Fibroblast of lung (primary cell): ENCODE measurements around the gene ADRA2C.

Experiments
- EZH2 ChIP-seq: IDR thresholded peaks from 2 replicates; pipeline ENCODE4 v1.5.1; 2012; ENCODE audit warnings: low read length, control low read depth, mild to moderate bottlenecking; ENCODE audit errors: missing control alignments
- TF ChIP-seq, protein P1 (sequence below), 2 donors: IDR thresholded peaks in 1 of 2; conservative IDR thresholded peaks in 1 of 2; 1 replicate in 1 of 2; 2 replicates in 1 of 2; pipeline ENCODE4 v1.5.1; 2011 to 2012; ENCODE audit warnings: low read length in 2 of 2, control low read depth in 1 of 2, inconsistent platforms in 1 of 2, low read depth in 1 of 2, mild to moderate bottlenecking in 1 of 2

DNA sequence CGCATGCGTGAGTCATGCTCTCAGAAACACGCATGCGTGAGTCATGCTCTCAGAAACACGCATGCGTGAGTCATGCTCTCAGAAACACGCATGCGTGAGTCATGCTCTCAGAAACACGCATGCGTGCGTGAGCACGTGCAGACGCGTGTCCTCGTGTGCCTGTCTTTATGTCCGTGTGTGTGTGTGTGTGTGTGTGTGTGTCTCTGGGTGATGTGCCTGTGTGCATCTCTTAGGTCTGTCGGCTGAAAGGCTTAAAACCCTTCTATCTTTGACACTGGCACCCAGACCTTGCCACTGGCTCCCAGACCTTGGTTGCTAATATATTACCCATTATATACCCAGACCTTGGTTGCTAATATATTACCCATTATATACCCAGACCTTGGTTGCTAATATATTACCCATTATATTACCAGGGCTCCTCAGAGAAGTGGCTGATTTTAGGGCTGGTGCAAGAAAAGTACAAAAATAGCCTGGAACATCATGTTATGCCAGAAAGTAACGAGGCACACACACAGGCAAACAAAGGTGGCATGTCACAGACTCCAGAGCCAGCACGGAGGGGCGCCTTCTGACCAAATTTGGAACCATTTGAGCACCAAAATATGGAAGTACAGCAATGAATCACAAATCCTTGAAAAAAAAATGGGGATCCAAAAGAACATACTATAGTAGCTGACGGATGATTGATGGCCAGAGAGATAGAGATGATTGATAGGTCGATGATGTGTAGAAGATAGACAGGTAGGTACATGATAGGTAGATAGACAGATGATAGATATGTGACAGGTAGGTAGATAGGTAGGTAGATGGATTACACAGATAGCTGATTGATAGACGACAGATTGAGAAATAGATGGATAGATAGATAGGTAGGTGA lies 19.2 kb upstream of the ADRA2C start:
- TF ChIP-seq, protein P1, sequence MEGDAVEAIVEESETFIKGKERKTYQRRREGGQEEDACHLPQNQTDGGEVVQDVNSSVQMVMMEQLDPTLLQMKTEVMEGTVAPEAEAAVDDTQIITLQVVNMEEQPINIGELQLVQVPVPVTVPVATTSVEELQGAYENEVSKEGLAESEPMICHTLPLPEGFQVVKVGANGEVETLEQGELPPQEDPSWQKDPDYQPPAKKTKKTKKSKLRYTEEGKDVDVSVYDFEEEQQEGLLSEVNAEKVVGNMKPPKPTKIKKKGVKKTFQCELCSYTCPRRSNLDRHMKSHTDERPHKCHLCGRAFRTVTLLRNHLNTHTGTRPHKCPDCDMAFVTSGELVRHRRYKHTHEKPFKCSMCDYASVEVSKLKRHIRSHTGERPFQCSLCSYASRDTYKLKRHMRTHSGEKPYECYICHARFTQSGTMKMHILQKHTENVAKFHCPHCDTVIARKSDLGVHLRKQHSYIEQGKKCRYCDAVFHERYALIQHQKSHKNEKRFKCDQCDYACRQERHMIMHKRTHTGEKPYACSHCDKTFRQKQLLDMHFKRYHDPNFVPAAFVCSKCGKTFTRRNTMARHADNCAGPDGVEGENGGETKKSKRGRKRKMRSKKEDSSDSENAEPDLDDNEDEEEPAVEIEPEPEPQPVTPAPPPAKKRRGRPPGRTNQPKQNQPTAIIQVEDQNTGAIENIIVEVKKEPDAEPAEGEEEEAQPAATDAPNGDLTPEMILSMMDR (conservative IDR thresholded peaks at IDR 0.05 in 1 of 2, IDR thresholded peaks at IDR 0.05 in 1 of 2; ENCODE audit: low read depth in 1 of 2, low read length in 2 of 2), result no peak
- TF ChIP-seq EZH2, result peak; percentile 23
